Stimulated activated naive CD8-positive, alpha-beta T cell treated with anti-CD3 and anti-CD28 coated beads, Interleukin-15, Interleukin-2, amounts not matched to agents 100 ng/mL and 50 ng/mL, for 24 hours (primary cell): ENCODE results near the gene ASB15.

Source experiments
- H3K27ac Mint-ChIP-seq: one replicate; pipeline ENCODE4 v1.8.0; 2021; ENCODE audit warnings: mild to moderate bottlenecking, mixed read lengths
- H3K27me3 Mint-ChIP-seq: one replicate; pipeline ENCODE4 v1.8.0; 2021; ENCODE audit warnings: mixed read lengths
- H3K36me3 Mint-ChIP-seq: one replicate; pipeline ENCODE4 v1.8.0; 2021; ENCODE audit warnings: low read depth, mixed read lengths
- H3K4me1 Mint-ChIP-seq: one replicate; pipeline ENCODE4 v1.8.0; 2021; ENCODE audit warnings: low read depth, mixed read lengths
- H3K4me3 Mint-ChIP-seq: one replicate; pipeline ENCODE4 v1.8.0; 2021; ENCODE audit warnings: mild to moderate bottlenecking, mixed read lengths
- H3K9me3 Mint-ChIP-seq: one replicate; pipeline ENCODE4 v1.8.0; 2021; ENCODE audit warnings: mixed read lengths

ASB15 gene

GRCh38 chr7:123573896-123574467, 27.6 kb upstream of the ASB15 start:
- H3K27ac Mint-ChIP-seq, result no peak overlapping the region
- no peaks in the 10 kb centered on the region for H3K36me3 Mint-ChIP-seq
- no peaks in the 10 kb centered on the region for H3K4me1 Mint-ChIP-seq

DNA sequence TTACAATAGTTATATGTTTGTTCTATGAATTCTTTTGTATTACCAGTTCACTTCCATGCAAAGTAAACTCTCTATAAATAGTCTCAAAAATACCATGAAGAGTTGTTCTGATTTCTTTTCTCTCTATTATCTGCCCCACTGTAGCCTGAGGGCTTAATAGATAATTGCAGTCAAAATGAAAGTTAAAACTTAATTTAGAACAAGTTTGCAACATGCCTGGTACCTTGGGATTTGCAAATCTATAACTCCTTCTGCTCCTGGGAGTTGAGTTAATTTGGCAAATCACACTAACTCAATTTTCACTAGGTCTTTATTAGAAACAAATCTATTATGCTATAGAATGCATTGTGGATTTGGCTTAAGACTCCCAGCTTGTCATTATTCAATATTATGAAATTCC, 22.2 kb upstream of the ASB15 start:
- Mint-ChIP-seq H3K9me3 (no peaks in the 10 kb centered on the region), H3K4me3 (no peak overlapping the region), H3K27ac (no peak overlapping the region), H3K4me1 (no peaks in the 10 kb centered on the region), H3K36me3 (no peaks in the 10 kb centered on the region), H3K27me3 (peaks cover 34% of the 10 kb centered on the region)

More at GRCh38 chr7:123573896-123574467, 27.6 kb upstream of the ASB15 start:
- Mint-ChIP-seq H3K9me3 (no peaks in the 10 kb centered on the region), H3K4me3 (no peak overlapping the region), H3K27me3 (peaks cover 16% of the 10 kb centered on the region)

DNA sequence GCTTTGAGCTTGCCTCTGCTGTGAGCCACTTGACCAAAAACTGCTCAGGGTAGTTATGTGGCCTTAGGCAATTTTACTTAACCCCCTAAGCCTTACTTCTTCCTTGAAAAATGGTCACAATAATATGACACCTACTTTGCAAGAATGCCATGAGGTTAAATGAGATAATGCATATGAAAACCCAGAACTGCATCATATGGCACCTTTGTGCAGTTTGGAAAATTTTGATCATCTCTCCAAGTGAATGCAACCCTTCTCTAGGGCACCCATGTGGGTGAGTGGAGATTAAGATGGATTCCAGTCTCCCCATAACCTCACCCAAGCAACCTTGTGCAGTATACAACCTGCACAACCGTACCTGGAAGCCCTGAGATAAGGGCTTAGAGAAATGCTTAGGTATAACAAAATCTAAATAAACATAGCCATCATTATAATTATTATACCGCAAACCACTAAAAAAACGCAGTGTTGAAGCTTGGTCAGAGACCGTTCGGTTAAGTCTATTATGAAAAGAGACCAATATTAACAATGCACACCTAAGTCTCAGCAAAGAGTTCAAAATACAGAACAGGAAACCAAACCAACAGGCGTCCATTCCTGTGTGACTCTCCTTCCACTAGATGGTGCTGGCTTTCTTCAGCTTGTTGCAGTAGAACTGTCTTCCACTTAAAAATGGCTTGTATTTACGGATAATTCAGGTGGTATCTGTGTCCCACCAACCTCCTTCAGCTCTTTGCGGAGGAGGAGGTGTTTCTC, 21.0 kb upstream of the ASB15 start:
- no peak overlapping the region for H3K4me3 Mint-ChIP-seq
- no peaks in the 10 kb centered on the region for H3K4me1 Mint-ChIP-seq
- no peaks in the 10 kb centered on the region for H3K36me3 Mint-ChIP-seq
- H3K9me3 Mint-ChIP-seq, result no peaks in the 10 kb centered on the region
- H3K27ac Mint-ChIP-seq, result no peak overlapping the region
- peaks cover 34% of the 10 kb centered on the region for H3K27me3 Mint-ChIP-seq

DNA sequence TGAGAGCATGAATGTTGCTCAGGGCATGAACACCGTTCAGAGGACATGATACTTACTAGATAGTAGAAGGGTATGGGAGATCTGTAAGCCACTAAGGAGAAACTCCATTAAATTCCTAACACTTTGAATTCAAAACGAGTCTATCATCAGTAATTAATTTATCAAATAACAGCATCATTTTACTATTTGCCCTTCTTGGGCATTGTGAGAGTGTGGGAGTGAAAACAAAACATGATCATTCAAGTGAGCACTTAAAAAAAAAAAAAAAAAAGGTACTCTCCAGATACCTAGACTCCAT, 20.5 kb upstream of the ASB15 start:
- no peaks in the 10 kb centered on the region for H3K4me1 Mint-ChIP-seq
- H3K4me3 Mint-ChIP-seq, result no peak overlapping the region
- no peaks in the 10 kb centered on the region for H3K9me3 Mint-ChIP-seq
- no peaks in the 10 kb centered on the region for H3K36me3 Mint-ChIP-seq
- H3K27me3 Mint-ChIP-seq, result peaks cover 32% of the 10 kb centered on the region
- no peak overlapping the region for H3K27ac Mint-ChIP-seq

GRCh38 chr7:123583821-123584220, 17.8 kb upstream of the ASB15 start:
- Mint-ChIP-seq H3K36me3 (no peaks in the 10 kb centered on the region), H3K4me1 (no peaks in the 10 kb centered on the region), H3K27me3 (peaks cover 25% of the 10 kb centered on the region), H3K27ac (no peak overlapping the region), H3K9me3 (no peaks in the 10 kb centered on the region), H3K4me3 (no peak overlapping the region)

DNA sequence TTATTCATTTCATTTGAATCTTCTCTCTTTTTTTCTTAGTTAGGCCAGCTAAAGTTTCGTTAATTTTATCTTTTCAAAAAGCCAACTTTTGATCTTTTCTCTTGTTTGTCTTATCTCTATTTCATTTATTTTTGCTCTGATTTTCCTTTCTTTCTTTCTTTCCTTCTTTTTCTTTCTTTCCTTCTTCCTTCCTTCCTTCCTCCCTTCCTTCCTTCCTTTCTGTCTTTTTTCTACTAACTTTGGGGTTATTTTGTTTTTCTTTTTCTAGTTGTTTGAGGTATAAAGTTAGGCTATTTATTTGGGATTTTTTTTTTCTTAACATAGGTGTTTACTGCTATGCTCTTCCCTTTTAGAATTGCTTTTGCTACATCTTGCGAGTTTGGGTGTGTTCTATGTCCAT, 13.2 kb upstream of the ASB15 start:
- no peak overlapping the region for H3K4me3 Mint-ChIP-seq
- no peaks in the 10 kb centered on the region for H3K36me3 Mint-ChIP-seq
- peaks cover 39% of the 10 kb centered on the region for H3K27me3 Mint-ChIP-seq
- H3K9me3 Mint-ChIP-seq, result no peaks in the 10 kb centered on the region
- H3K4me1 Mint-ChIP-seq, result no peaks in the 10 kb centered on the region
- H3K27ac Mint-ChIP-seq, result no peak overlapping the region

DNA sequence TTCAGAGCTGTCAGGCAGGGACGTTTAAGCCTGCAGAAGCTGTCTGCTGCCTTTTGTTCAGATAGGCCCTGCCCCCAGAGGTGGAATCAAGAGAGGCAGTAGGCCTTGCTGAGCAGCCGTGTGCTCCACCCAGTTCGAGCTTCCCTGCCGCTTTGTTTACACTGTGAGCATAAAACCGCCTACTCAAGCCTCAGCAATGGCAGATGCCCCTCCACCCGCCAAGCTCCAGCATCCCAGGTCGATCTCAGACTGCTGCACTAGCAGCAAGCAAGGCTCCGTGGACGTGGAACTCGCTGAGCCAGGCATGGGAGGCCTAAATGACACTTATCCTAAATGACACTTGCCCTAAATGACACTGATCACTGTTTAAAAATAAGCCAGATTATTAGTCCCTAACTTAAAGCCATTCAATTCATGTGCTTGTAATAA, 6.8 kb upstream of the ASB15 start:
- Mint-ChIP-seq H3K9me3 (no peaks in the 10 kb centered on the region), H3K27ac (no peak overlapping the region), H3K4me3 (no peak overlapping the region), H3K36me3 (no peaks in the 10 kb centered on the region), H3K27me3 (peaks cover 55% of the 10 kb centered on the region), H3K4me1 (no peaks in the 10 kb centered on the region)

- H3K27me3 Mint-ChIP-seq, result peaks cover 29% of the 10 kb centered on the region
- H3K4me3 Mint-ChIP-seq, result no peak overlapping the region
- no peaks in the 10 kb centered on the region for H3K4me1 Mint-ChIP-seq
- H3K9me3 Mint-ChIP-seq, result no peaks in the 10 kb centered on the region
- H3K36me3 Mint-ChIP-seq, result no peaks in the 10 kb centered on the region
- no peak overlapping the region for H3K27ac Mint-ChIP-seq
Observed at GRCh38 chr7:123598657-123599056, 3.0 kb upstream of the ASB15 start.

DNA sequence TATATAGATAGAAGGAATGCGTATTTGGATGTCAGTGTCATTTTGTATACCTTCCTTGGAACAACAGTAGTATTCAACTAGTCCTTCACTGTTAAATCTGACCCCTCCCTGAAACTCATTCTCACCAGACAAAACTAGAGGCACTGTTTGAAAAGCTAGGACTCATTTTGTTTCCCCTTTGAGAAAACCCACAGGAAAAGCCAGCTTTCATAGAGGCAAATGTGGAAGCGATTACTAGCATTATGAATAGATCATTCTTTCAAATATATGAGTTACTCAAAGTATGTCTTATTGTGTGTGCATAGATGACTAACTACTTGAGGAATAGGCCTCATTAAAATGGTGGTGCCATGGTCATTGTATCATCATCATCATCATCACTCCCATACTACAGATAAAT, 1.9 kb upstream of the ASB15 start:
- Mint-ChIP-seq H3K9me3 (no peaks in the 10 kb centered on the region), H3K4me3 (no peak overlapping the region), H3K27ac (no peak overlapping the region), H3K4me1 (no peaks in the 10 kb centered on the region), H3K36me3 (no peaks in the 10 kb centered on the region), H3K27me3 (peaks cover 22% of the 10 kb centered on the region)

GRCh38 chr7:123600876-123601275, 745 bp upstream of the ASB15 start:
- Mint-ChIP-seq H3K36me3 (no peaks in the 10 kb centered on the region), H3K4me3 (no peak overlapping the region), H3K9me3 (no peaks in the 10 kb centered on the region), H3K27ac (no peak overlapping the region), H3K27me3 (peaks cover 14% of the 10 kb centered on the region), H3K4me1 (no peaks in the 10 kb centered on the region)

DNA sequence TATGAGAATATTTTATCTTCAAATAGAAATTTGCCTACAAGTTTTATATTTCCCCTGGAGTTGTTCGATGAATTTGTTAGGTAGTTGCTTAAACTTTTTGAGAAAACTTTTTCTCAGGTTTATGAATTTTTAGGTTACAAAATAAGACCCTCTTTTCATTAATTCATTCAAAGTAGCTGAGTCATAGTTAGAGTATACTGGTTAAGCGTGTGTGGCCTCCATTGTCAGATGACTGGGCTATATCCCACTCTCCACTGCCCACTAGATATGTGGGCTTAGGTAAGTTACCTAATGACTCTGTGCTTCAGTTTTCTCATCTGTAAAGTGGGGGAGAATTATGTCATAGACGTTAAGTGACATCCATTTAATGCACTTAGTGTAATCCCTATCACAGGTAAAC, 1.0 kb downstream of the ASB15 start:
- H3K36me3 Mint-ChIP-seq, result no peaks in the 10 kb centered on the region
- no peaks in the 10 kb centered on the region for H3K4me1 Mint-ChIP-seq
- peaks cover 14% of the 10 kb centered on the region for H3K27me3 Mint-ChIP-seq
- no peak overlapping the region for H3K27ac Mint-ChIP-seq
- H3K4me3 Mint-ChIP-seq, result no peak overlapping the region
- H3K9me3 Mint-ChIP-seq, result no peaks in the 10 kb centered on the region

DNA sequence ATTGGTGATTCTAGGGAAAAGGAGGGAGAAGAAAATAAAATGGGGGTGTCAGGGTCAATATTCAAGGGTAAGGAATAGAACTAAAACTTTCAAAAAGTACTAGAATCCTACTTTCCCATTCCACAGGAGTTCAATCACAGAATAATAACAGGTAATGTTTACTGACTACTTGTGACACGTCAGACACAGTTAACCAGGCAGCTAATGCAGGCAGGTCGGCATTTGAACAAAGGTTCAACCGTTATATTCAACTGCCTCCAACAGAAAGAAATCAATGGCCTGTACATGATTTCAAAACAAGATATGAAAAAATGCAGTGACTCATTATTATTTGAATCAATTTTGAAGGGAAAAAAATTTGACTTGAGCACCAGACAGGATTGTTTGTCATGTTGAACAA, 3.1 kb downstream of the ASB15 start:
- Mint-ChIP-seq H3K27me3 (peaks cover 5% of the 10 kb centered on the region), H3K4me3 (no peak overlapping the region), H3K4me1 (no peaks in the 10 kb centered on the region), H3K27ac (no peak overlapping the region), H3K36me3 (no peaks in the 10 kb centered on the region), H3K9me3 (no peaks in the 10 kb centered on the region)

- no peaks in the 10 kb centered on the region for H3K4me1 Mint-ChIP-seq
- H3K4me3 Mint-ChIP-seq, result no peak overlapping the region
- H3K27me3 Mint-ChIP-seq, result peaks cover 9% of the 10 kb centered on the region
- H3K36me3 Mint-ChIP-seq, result no peaks in the 10 kb centered on the region
- no peak overlapping the region for H3K27ac Mint-ChIP-seq
- no peaks in the 10 kb centered on the region for H3K9me3 Mint-ChIP-seq
Observed at GRCh38 chr7:123607423-123607975, 5.9 kb downstream of the ASB15 start.

GRCh38 chr7:123608991-123609882, 7.6 kb downstream of the ASB15 start:
- H3K27me3 Mint-ChIP-seq, result peaks cover 12% of the 10 kb centered on the region
- no peaks in the 10 kb centered on the region for H3K9me3 Mint-ChIP-seq
- H3K4me3 Mint-ChIP-seq, result no peak overlapping the region
- no peaks in the 10 kb centered on the region for H3K4me1 Mint-ChIP-seq
- H3K36me3 Mint-ChIP-seq, result no peaks in the 10 kb centered on the region
- H3K27ac Mint-ChIP-seq, result no peak overlapping the region

GRCh38 chr7:123609883-123610239, 8.2 kb downstream of the ASB15 start:
- Mint-ChIP-seq H3K36me3 (no peaks in the 10 kb centered on the region), H3K9me3 (no peaks in the 10 kb centered on the region), H3K4me3 (no peak overlapping the region), H3K27ac (no peak overlapping the region), H3K4me1 (no peaks in the 10 kb centered on the region), H3K27me3 (peaks cover 12% of the 10 kb centered on the region)
